Measurements from ENCODE around the gene BCAS2.

- TF ChIP-seq POLR2A (IDR thresholded peaks at IDR 0.05; ENCODE audit: extremely low read depth, insufficient read length) (no peak), CTCF (IDR thresholded peaks at IDR 0.05; ENCODE audit: low read depth, low read length) (no peak), MAX (IDR thresholded peaks at IDR 0.05; ENCODE audit: low read depth, low read length) (no peak)
Measured at GRCh38 chr1:114589122-114589521, 7.7 kb upstream of the BCAS2 start.

Measured in NB4 (cell line).